ENCODE results near the gene KCNJ1. TPM values are rescaled to one million over a fixed set of nuclear protein-coding genes. Genes with fewer than 3 reads are reported as not detected.

Gene KCNJ1
- polyA plus RNA-seq, 1 of the 3 experiments (the other 2 are of a cell fraction) = not detected

- WGBS (ENCODE audit: low lambda C conversion rate) = 40% methylated on average over 10 of the region's 10 CpGs
- Histone ChIP-seq H3K4me1 (ENCODE audit: control insufficient read depth in 1 of 2, insufficient read depth in 2 of 2, low read depth in 1 of 2, low read length in 1 of 2) (no peaks in the 10 kb centered on the region), H2AFZ (ENCODE audit: low read depth) (no peak overlapping the region), H3K27me3 (ENCODE audit: insufficient read depth) (no peaks in the 10 kb centered on the region), H3K9me2 (no peaks in the 10 kb centered on the region), H3K36me3 (replicated peaks in 1 of 2; ENCODE audit: control insufficient read depth in 1 of 2, insufficient read depth in 2 of 2, low read length in 1 of 2) (no peaks in the 10 kb centered on the region), H3K4me2 (no peak overlapping the region), H3K4me3 (ENCODE audit: low read depth in 2 of 2, low read length in 1 of 2) (peak overlapping the region in 1 of 2 experiments; percentile 21; a peak in 1 of 4 replicates), H3K9ac (no peak overlapping the region), H3F3A (replicated peaks; ENCODE audit: insufficient read depth) (no peaks in the 10 kb centered on the region), H3K9me3 (no peaks in the 10 kb centered on the region), H4K20me1 (ENCODE audit: insufficient read depth) (no peaks in the 10 kb centered on the region), H3K79me2 (ENCODE audit: insufficient read depth) (no peaks in the 10 kb centered on the region), H3K27ac (ENCODE audit: low read depth in 2 of 2, low read length in 1 of 2) (no peak overlapping the region)
- ChIA-PET CTCF (interaction anchor here (0.6 to 2.5 kb wide), 12 partner anchors 8 to 817 kb away, joined by 3 to 6 read pairs (median 4); no protein-coding TSS in a partner anchor), POLR2A (no interaction called here)
- TF ChIP-seq RXRA (IDR thresholded peaks at IDR 0.05; ENCODE audit: borderline replicate concordance, low read depth) (no peak), CHD2 (IDR thresholded peaks at IDR 0.05; ENCODE audit: low read length, partially characterized antibody) (no peak), JUND (IDR thresholded peaks at IDR 0.05) (no peak), RAD21 (IDR thresholded peaks at IDR 0.05; ENCODE audit: low read length) (peak; percentile 51), SIN3A (IDR thresholded peaks at IDR 0.05; ENCODE audit: borderline replicate concordance, low read depth, low read length) (no peak), CTCF (IDR thresholded peaks at IDR 0.05) (peak; percentile 74), SMC3 (IDR thresholded peaks at IDR 0.05; ENCODE audit: low read depth, low read length) (peak; percentile 51), POLR2AphosphoS5 (IDR thresholded peaks at IDR 0.05; ENCODE audit: low read depth, low read length) (no peak)
- peak; percentile 70 for DNase-seq
Measured at GRCh38 chr11:128848815-128849455, 18.2 kb downstream of the KCNJ1 start.

GRCh38 chr11:128846985-128847384 is 20.1 kb downstream of the KCNJ1 start:
- Histone ChIP-seq H2AFZ (ENCODE audit: low read depth) (no peak overlapping the region), H3K4me1 (ENCODE audit: control insufficient read depth in 1 of 2, insufficient read depth in 2 of 2, low read depth in 1 of 2, low read length in 1 of 2) (no peaks in the 10 kb centered on the region), H3K9me3 (no peaks in the 10 kb centered on the region), H3K36me3 (replicated peaks in 1 of 2; ENCODE audit: control insufficient read depth in 1 of 2, insufficient read depth in 2 of 2, low read length in 1 of 2) (no peaks in the 10 kb centered on the region), H3K4me2 (no peak overlapping the region), H3K27ac (ENCODE audit: low read depth in 2 of 2, low read length in 1 of 2) (no peak overlapping the region), H3K27me3 (ENCODE audit: insufficient read depth) (no peaks in the 10 kb centered on the region), H3K9me2 (no peaks in the 10 kb centered on the region), H3F3A (replicated peaks; ENCODE audit: insufficient read depth) (no peaks in the 10 kb centered on the region), H3K79me2 (ENCODE audit: insufficient read depth) (no peaks in the 10 kb centered on the region), H3K4me3 (ENCODE audit: low read depth in 2 of 2, low read length in 1 of 2) (no peak overlapping the region), H3K9ac (no peak overlapping the region), H4K20me1 (ENCODE audit: insufficient read depth) (no peaks in the 10 kb centered on the region)
- POLR2A ChIA-PET = no interaction called here
- CTCF ChIA-PET = interaction anchor here (1.2 to 2.1 kb wide), 4 partner anchors 13 to 689 kb away, joined by 3 to 9 read pairs (median 5); no protein-coding TSS in a partner anchor
- no peak for DNase-seq
- TF ChIP-seq IRF3 (IDR thresholded peaks at IDR 0.05; ENCODE audit: low read depth, low read length) (no peak), EP300 (IDR thresholded peaks at IDR 0.05; ENCODE audit: borderline replicate concordance in 1 of 2, low read depth in 1 of 2, low read length in 1 of 2) (no peak), CTCF (IDR thresholded peaks at IDR 0.05) (no peak), TCF12 (IDR thresholded peaks at IDR 0.05) (no peak), RFX5 (IDR thresholded peaks at IDR 0.05; ENCODE audit: low read length) (no peak), ZBTB33 (IDR thresholded peaks at IDR 0.05; ENCODE audit: borderline replicate concordance, low read depth) (no peak), YY1 (IDR thresholded peaks at IDR 0.05; ENCODE audit: low read depth) (no peak), FOXJ3 (CRISPR knock-in tag; IDR thresholded peaks at IDR 0.05) (no peak), TEAD4 (IDR thresholded peaks at IDR 0.05; ENCODE audit: borderline replicate concordance, insufficient read depth) (no peak), SIN3A (IDR thresholded peaks at IDR 0.05; ENCODE audit: borderline replicate concordance, low read depth, low read length) (no peak), EZH2phosphoT487 (IDR thresholded peaks at IDR 0.05; ENCODE audit: borderline replicate concordance, low read depth) (no peak), RCOR1 (IDR thresholded peaks at IDR 0.05; ENCODE audit: low read length) (no peak)
- WGBS (ENCODE audit: low lambda C conversion rate) = 64% methylated on average over 4 of the region's 4 CpGs
